H1 (cell line): ENCODE measurements around the gene VWA1. TPM values are rescaled to one million over a fixed set of nuclear protein-coding genes. Genes with fewer than 3 reads are reported as not detected.

ENCODE experiments used
- CHD1 ChIP-seq: IDR thresholded peaks from 2 replicates; pipeline ENCODE4 v1.6.1; 2012; ENCODE audit warnings: low read depth, low read length, improper control_type of control experiment
- EGR1 ChIP-seq: IDR thresholded peaks from 2 replicates; pipeline ENCODE4 v1.6.1; 2011; ENCODE audit warnings: low read depth, low read length, borderline replicate concordance
- FOSL1 ChIP-seq: IDR thresholded peaks from 2 replicates; pipeline ENCODE4 v1.6.1; 2011; ENCODE audit warnings: mild to moderate bottlenecking, low read depth, low read length, moderate library complexity; ENCODE audit not compliant: insufficient read depth
- HDAC2 ChIP-seq, 2 experiments: fragments of 300-600 bp in 1 of 2; sonication (generic) in 1 of 2; IDR thresholded peaks; 2 replicates each; pipeline ENCODE4 v1.6.1; 2011 to 2012; ENCODE audit warnings: low read depth in 2 of 2, low read length in 2 of 2, mild to moderate bottlenecking in 2 of 2, moderate library complexity in 2 of 2, borderline replicate concordance in 1 of 2, inconsistent platforms in 1 of 2
- KDM4A ChIP-seq: IDR thresholded peaks from one replicate; pipeline ENCODE4 v1.7.1; 2012; ENCODE audit warnings: low read depth, mild to moderate bottlenecking, moderate library complexity, low read length, inconsistent platforms; ENCODE audit not compliant: severe bottlenecking
- NANOG ChIP-seq: IDR thresholded peaks from 2 replicates; pipeline ENCODE4 v1.6.1; 2011; ENCODE audit warnings: low read length, low read depth, mild to moderate bottlenecking, inconsistent platforms; ENCODE audit not compliant: insufficient read depth, poor library complexity, severe bottlenecking
- SP2 ChIP-seq: IDR thresholded peaks from 2 replicates; pipeline ENCODE4 v1.6.1; 2012; ENCODE audit warnings: mild to moderate bottlenecking, low read length, inconsistent platforms
- polyA plus RNA-seq, 7 experiments: library from polyadenylated mRNA; depleted of rRNA in 3 of 7; stranded (reverse) in 5 of 7; unstranded in 2 of 7; fragments of >200 nt in 5 of 7; fragments of 200-250 nt in 2 of 7; gene quantifications; 1 replicate in 5 of 7; 2 replicates in 1 of 7; 4 replicates in 1 of 7; pipeline versions ENCODE4 v1.2.1 to v1.2.3, GENCODE V29; 2011 to 2013; ENCODE audit warnings: missing spikeins in 2 of 7, mixed read lengths in 2 of 7
- total RNA-seq: library from RNA; stranded (reverse); fragmentation: NEBNext Ultra II Directional; extraction: Animal tissue kit (Norgen Biotek cat#: 25700); gene quantifications from 2 replicates; pipeline ENCODE4 v1.2.1, GENCODE V29; 2021
- TF ChIP-seq, protein P1 (sequence below): fragments of 300-600 bp; sonication (generic); IDR thresholded peaks from 2 replicates; pipeline ENCODE4 v1.7.1; 2012; ENCODE audit warnings: low read length, moderate library complexity, mild to moderate bottlenecking, inconsistent platforms; ENCODE audit not compliant: insufficient replicate concordance
- TF ChIP-seq, protein P2 (sequence below): IDR thresholded peaks from 2 replicates; pipeline ENCODE4 v1.6.1; 2012; ENCODE audit warnings: inconsistent platforms
- TF ChIP-seq, protein P3 (sequence below): IDR thresholded peaks from 2 replicates; pipeline ENCODE4 v1.6.1; 2011; ENCODE audit warnings: low read depth, mild to moderate bottlenecking, low read length; ENCODE audit not compliant: insufficient read depth

VWA1 gene
- total and polyA plus RNA-seq, 2 of the 8 experiments (the other 6 are each of a cell fraction or from before 2014, with no cell fraction given): 16.0 to 36.6 TPM

DNA sequence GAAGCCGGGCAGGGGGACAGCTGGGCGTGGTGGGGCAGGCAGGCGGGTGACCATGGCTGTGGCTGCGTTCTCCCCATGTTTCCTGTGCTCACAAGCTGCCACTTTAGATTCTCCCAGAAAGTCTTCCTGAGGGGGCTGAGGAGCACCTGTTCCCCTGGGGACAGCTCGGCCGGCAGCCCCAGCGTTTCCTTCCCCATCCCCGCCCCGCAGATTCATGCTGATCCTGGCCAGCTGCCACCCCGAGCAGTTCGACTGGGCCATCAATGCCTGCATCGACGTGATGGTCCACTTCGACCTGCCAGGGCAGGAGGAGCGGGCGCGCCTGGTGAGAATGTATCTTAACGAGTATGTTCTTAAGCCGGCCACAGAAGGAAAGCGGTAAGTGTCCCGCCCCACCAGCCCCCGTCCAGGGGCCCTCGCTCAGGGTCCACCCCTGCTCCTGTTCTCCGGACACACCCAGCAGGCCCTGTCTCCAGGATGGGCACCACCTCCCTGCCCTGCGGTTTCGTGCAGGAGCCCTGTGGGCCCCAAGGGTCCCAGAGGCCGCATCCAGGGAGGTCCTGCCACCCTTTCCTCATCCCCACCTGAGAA, 25.1 kb downstream of the VWA1 start (continued):
- TF ChIP-seq, protein P1, sequence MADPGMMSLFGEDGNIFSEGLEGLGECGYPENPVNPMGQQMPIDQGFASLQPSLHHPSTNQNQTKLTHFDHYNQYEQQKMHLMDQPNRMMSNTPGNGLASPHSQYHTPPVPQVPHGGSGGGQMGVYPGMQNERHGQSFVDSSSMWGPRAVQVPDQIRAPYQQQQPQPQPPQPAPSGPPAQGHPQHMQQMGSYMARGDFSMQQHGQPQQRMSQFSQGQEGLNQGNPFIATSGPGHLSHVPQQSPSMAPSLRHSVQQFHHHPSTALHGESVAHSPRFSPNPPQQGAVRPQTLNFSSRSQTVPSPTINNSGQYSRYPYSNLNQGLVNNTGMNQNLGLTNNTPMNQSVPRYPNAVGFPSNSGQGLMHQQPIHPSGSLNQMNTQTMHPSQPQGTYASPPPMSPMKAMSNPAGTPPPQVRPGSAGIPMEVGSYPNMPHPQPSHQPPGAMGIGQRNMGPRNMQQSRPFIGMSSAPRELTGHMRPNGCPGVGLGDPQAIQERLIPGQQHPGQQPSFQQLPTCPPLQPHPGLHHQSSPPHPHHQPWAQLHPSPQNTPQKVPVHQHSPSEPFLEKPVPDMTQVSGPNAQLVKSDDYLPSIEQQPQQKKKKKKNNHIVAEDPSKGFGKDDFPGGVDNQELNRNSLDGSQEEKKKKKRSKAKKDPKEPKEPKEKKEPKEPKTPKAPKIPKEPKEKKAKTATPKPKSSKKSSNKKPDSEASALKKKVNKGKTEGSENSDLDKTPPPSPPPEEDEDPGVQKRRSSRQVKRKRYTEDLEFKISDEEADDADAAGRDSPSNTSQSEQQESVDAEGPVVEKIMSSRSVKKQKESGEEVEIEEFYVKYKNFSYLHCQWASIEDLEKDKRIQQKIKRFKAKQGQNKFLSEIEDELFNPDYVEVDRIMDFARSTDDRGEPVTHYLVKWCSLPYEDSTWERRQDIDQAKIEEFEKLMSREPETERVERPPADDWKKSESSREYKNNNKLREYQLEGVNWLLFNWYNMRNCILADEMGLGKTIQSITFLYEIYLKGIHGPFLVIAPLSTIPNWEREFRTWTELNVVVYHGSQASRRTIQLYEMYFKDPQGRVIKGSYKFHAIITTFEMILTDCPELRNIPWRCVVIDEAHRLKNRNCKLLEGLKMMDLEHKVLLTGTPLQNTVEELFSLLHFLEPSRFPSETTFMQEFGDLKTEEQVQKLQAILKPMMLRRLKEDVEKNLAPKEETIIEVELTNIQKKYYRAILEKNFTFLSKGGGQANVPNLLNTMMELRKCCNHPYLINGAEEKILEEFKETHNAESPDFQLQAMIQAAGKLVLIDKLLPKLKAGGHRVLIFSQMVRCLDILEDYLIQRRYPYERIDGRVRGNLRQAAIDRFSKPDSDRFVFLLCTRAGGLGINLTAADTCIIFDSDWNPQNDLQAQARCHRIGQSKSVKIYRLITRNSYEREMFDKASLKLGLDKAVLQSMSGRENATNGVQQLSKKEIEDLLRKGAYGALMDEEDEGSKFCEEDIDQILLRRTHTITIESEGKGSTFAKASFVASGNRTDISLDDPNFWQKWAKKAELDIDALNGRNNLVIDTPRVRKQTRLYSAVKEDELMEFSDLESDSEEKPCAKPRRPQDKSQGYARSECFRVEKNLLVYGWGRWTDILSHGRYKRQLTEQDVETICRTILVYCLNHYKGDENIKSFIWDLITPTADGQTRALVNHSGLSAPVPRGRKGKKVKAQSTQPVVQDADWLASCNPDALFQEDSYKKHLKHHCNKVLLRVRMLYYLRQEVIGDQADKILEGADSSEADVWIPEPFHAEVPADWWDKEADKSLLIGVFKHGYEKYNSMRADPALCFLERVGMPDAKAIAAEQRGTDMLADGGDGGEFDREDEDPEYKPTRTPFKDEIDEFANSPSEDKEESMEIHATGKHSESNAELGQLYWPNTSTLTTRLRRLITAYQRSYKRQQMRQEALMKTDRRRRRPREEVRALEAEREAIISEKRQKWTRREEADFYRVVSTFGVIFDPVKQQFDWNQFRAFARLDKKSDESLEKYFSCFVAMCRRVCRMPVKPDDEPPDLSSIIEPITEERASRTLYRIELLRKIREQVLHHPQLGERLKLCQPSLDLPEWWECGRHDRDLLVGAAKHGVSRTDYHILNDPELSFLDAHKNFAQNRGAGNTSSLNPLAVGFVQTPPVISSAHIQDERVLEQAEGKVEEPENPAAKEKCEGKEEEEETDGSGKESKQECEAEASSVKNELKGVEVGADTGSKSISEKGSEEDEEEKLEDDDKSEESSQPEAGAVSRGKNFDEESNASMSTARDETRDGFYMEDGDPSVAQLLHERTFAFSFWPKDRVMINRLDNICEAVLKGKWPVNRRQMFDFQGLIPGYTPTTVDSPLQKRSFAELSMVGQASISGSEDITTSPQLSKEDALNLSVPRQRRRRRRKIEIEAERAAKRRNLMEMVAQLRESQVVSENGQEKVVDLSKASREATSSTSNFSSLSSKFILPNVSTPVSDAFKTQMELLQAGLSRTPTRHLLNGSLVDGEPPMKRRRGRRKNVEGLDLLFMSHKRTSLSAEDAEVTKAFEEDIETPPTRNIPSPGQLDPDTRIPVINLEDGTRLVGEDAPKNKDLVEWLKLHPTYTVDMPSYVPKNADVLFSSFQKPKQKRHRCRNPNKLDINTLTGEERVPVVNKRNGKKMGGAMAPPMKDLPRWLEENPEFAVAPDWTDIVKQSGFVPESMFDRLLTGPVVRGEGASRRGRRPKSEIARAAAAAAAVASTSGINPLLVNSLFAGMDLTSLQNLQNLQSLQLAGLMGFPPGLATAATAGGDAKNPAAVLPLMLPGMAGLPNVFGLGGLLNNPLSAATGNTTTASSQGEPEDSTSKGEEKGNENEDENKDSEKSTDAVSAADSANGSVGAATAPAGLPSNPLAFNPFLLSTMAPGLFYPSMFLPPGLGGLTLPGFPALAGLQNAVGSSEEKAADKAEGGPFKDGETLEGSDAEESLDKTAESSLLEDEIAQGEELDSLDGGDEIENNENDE: no peak
- TF ChIP-seq CHD1 (no peak), KDM4A (no peak), FOSL1 (no peak), SP2 (no peak), HDAC2 (IDR thresholded peaks at IDR 0.05; ENCODE audit: borderline replicate concordance in 1 of 2, low read depth in 2 of 2, low read length in 2 of 2) (no peak), EGR1 (no peak), NANOG (no peak)
- TF ChIP-seq, protein P2, sequence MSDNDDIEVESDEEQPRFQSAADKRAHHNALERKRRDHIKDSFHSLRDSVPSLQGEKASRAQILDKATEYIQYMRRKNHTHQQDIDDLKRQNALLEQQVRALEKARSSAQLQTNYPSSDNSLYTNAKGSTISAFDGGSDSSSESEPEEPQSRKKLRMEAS: no peak
- TF ChIP-seq, protein P3, sequence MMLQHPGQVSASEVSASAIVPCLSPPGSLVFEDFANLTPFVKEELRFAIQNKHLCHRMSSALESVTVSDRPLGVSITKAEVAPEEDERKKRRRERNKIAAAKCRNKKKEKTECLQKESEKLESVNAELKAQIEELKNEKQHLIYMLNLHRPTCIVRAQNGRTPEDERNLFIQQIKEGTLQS: no peak
